Stimulated activated CD4-positive, alpha-beta T cell treated with anti-CD3 and anti-CD28 coated beads, Interleukin-15, amount 100 ng/mL, for 1 hour (primary cell): ENCODE measurements around the gene NCBP2.
A peak's percentile ranks its signal among the peaks of the same experiment; 100 is the strongest.

Experiments
- DNase-seq, 2 donors: peaks; one replicate each; pipeline ENCODE4 v3.0.0-alpha.2; 2020; ENCODE audit warnings: low read depth in 1 of 2, low spot score in 1 of 2

The NCBP2 gene

DNA sequence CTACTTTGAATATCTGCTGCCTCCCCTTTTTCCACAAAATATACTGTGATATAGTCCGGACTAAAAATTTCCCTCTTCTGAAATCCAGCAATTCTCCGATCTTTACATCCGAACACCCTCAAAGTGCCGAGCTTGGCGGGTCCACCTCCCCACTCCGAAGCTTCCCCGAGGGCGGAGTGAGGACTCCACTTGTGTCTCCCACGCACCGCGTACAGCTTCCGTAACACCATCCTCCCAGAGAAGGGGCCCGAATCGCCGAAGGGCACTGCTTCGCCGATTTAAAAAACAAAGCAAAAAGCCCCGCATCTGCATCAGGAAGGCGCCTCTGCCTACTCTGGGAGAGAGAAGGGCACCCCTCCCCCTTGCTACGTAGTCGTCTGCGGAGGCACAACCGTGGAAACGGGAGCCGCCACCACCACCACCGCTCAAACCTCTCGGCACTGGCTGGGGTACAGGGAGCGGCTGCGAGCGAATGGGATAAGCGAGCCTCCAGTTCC lies 551 bp downstream of the NCBP2 start:
- DNase-seq, result peak; percentile 31 to 53

DNA sequence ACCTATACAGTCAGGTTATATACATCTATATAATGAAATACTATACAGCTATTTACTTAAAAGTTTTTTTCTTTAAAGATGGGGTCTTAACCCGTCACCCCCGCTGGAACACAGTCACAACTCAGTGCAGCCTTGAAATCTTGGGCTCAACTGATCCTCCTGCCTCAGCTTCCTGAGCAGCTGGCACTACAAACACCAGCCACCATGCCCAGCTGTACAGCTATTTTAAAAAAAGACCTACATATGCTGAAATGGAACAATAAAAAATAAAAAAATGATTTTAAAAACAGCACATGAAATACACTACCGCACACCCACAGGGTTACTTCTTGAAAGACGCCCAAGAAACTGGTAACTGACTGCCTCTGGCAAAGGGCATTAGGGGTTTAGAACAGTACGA lies 3.8 kb downstream of the NCBP2 start:
- DNase-seq, result no peak

DNA sequence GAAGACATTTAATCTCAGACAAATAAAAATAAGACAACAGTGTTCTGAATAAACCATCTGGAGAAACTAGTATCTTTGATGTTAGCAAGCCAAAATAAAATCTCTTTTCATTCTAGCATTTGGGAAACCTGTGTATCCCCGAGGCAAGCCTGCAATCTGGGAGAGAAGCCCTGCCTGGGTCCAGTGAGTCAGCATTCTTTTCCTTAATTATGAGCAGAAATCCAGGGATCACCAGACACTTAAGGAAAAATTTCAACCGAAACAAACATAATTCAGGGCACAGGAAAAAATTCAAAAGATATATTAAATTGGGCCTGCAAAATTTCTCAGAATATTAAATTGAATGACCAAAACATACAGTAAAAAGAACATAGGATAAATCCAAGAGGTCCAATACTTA lies 4.2 kb downstream of the NCBP2 start:
- DNase-seq, result no peak

- DNase-seq, result no peak
These were observed 6.0 kb downstream of the NCBP2 start for GRCh38 chr3:196936288-196936687.

- DNase-seq, result no peak
These were observed 9.7 kb downstream of the NCBP2 start for GRCh38 chr3:196932600-196932999.

GRCh38 chr3:196931828-196932587 lies 10.3 kb downstream of the NCBP2 start:
- no peak for DNase-seq

GRCh38 chr3:196931157-196931556 lies 11.2 kb downstream of the NCBP2 start:
- no peak for DNase-seq

DNA sequence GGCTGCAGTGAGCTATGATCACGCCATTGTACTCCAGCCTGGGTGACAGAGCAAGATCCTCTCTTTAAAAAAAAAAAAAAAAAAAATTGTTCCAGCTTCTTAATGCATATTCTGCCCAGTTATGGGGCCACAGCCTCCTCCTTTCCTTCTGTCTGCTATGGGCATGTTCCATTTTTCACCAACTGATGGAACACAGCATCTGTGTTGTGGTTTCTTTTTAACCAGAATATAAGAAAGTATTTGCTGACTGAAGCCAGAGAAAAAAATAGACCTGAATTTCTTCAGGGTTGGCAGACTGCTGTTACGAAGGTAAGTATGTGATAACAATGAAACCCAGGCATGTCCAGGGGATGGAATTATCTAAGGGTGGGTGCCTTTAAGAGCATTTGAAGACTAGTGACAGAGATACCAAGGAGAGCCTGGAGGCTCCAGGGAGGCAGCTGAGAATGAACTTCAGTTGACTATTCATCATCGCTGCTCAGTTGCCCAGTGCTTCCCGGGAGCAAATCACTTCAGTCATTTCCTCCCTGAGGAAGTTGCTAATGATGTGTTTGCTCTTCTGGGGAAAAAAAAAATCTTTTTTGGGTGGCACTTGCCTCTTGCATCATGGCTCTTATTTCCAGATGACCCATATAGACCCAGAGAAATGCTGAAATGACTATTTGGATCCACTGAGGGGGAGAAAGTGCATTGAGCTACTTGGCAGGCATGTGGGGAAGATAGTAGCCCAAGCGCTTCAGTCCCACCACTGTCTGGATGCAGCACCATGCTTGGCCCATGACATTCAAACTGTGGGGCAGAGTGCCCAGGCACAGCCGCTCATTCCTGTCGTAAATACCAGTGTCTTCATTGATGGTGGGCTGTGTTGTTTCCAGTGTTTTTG lies 14.5 kb downstream of the NCBP2 start:
- no peak for DNase-seq

GRCh38 chr3:196920733-196921132 lies 21.6 kb downstream of the NCBP2 start:
- no peak for DNase-seq

GRCh38 chr3:196918968-196919367 lies 23.4 kb downstream of the NCBP2 start:
- DNase-seq, result no peak

GRCh38 chr3:196916995-196917394 lies 25.3 kb downstream of the NCBP2 start:
- no peak for DNase-seq

- no peak for DNase-seq
These were observed 26.1 kb downstream of the NCBP2 start for GRCh38 chr3:196916221-196916620.

DNA sequence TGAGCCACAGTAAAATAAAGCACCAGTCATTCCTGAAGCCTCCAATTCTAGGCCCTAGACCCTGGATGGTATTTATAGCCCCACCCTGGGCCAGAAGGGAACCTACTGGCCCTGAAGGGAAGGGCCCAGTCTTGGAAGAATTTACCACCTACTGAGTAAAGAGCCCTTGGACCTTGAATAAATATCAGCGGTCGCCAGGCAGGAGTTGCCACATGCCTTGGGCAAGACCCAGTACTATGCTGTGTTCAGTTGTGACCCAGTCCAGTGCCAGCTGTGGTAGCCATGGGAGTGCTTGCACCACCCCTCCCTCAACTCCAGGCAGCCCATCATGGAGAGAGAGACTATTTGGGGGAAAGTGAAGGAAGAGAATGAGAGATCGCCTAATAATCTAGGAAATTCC lies 27.0 kb downstream of the NCBP2 start:
- no peak for DNase-seq

DNA sequence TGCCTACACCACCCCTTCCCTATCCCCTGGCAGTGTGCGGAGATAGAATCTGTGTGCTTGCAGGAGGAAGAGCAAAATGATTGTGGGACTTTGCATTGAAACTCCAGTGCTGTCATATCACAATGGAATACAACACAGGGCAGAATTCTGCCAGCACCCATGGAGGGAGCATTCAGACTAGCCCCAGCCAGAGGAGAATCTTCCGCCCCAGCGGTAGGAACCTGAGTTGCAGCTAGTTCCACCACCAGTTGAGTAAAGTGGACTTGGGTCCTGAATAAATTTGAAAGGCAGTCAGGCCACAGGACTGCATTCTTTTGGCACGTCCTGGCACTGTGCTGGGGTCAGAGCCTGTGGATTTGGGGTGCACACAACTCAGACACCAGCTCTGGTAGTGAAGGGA lies 27.5 kb downstream of the NCBP2 start:
- no peak for DNase-seq

DNA sequence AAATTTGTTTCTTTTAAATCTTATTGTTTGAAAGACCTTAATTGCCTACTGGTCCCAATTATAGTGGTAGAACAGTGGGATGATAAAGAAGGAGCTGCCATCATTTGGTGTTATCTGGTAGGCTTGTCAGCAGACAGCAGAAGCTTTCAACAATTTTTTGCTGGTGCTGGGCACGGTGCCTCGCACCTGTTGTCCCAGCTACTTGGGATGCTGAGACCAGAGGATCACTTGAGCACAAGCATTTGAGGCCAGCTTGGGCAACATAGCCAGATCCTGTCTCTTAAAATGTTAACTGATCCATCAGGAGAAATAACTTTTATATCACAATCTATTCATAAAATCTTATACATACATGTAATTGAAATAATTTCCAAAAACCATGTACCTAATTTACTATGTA lies 38.6 kb downstream of the NCBP2 start:
- DNase-seq, result no peak

DNA sequence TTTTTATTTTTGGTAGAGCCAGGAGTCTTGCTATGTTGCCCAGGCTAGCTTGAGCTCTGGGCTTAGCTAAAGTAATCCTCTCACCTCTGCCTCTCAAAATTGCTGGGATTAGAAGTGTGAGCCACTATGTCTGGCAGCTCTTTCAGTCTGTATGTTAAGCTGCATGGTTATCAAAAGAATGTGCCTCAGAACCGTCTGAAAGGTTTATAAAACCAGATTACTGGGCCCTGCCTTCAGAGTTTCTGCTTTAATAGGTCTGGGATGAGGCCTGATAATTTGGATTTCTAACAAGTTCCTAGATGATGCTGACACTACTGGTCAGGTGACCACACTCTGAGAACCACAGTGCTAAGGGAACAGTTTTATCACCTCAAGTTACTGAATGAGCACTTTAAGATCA lies 40.0 kb downstream of the NCBP2 start:
- no peak for DNase-seq

DNA sequence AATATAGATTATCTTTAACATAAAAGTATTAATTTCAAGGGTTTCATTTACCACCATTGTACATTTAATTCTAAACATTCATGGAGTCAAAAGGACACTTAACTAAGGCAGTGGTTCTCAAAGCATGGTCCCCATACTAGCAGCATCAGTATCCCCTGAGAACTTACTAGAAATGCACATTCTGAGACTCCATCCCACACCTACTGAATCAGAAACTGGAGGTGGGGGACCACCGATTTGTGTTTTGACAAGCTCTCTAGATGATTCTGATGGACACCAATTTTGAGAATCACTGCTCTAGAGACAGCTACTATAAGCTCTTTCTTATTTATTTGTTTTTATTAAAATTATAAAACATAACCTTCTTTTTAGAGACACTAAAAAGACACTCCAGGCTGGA lies 40.6 kb downstream of the NCBP2 start:
- no peak for DNase-seq

GRCh38 chr3:196896229-196896628 lies 46.1 kb downstream of the NCBP2 start:
- DNase-seq, result no peak

GRCh38 chr3:196894557-196895295 lies 47.6 kb downstream of the NCBP2 start:
- DNase-seq, result no peak

GRCh38 chr3:196889844-196890708 lies 52.3 kb downstream of the NCBP2 start:
- no peak for DNase-seq

DNA sequence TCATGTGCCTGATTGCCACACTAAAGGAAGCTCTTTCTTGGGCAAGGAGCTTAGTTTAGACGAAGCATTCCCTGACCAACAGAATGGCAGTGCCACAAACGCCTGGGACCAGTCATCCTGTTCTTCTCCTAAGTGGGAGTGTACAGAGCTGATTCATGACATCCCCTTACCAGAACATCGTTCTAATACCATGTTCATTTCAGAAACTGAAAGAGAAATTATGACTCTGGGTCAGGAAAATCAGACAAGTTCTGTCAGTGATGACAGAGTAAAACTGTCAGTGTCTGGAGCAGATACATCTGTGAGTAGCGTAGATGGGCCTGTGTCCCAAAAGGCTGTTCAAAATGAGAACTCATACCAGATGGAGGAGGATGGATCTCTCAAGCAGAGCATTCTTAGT lies 56.2 kb downstream of the NCBP2 start:
- no peak for DNase-seq
